ENCODE measurements around the gene FBXL12.
"Not testable (repeated sequence)": the region's sequence is repeated elsewhere in the genome, so short reads cannot be mapped to it uniquely, and the experiment has no call there.

The FBXL12 gene

GRCh38 chr19:9842834-9843625 is 24.2 kb upstream of the FBXL12 start:
- no peak for DNase-seq

GRCh38 chr19:9839415-9839814 is 20.5 kb upstream of the FBXL12 start:
- no peak for DNase-seq

- DNase-seq, result no peak
Observed at GRCh38 chr19:9838324-9838723, 19.4 kb upstream of the FBXL12 start.

DNA sequence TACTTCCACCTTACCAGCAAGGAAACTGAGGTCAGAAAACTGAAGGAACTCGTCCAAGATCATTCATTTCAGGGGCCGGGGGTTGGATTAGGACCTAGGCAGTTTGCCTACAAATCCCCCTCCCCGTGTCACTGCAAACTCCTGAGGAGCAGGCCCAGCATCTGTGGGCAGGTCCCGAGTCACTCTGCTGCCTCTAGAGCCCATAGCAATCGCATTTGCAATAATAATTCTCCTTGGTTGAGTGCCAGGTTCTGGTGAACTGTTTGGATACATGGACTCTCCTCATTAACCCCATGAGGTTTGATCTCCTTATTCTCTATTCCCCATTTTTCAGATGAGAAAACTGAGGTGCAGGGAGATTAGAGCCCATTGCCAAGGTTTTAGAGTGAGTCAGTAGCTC is 17.1 kb upstream of the FBXL12 start:
- no peak for DNase-seq

- DNase-seq, result no peak
Observed at GRCh38 chr19:9835507-9835949, 16.6 kb upstream of the FBXL12 start.

- DNase-seq, result peak; percentile 95
Observed at GRCh38 chr19:9834726-9835506, 16.0 kb upstream of the FBXL12 start, which contains the start of gene PIN1. Gene PIN1, plus strand, starts transcription at chr19:9835318. Its CDS starts 27 bp downstream, at chr19:9835345.

DNA sequence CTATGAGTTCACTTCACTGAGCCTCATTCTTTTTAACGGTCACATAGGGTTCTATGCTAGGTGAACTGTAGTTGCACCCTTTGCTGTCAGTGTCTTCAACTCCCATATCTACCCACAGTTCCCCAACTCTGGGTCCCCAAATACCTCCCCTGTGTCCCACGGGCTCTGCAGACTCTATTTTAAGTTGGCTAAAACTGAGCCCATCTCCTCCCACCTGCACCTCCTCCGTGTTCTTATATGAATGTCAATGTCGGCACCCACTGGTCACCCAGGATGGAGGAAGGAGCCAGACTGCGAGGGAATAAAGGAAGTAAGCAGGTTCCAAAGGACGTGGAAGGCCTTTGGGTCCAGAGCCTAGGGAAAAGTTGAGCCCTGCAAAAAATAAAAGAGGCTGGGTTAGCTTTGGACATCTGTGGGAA is 15.4 kb upstream of the FBXL12 start:
- no peak for DNase-seq

DNA sequence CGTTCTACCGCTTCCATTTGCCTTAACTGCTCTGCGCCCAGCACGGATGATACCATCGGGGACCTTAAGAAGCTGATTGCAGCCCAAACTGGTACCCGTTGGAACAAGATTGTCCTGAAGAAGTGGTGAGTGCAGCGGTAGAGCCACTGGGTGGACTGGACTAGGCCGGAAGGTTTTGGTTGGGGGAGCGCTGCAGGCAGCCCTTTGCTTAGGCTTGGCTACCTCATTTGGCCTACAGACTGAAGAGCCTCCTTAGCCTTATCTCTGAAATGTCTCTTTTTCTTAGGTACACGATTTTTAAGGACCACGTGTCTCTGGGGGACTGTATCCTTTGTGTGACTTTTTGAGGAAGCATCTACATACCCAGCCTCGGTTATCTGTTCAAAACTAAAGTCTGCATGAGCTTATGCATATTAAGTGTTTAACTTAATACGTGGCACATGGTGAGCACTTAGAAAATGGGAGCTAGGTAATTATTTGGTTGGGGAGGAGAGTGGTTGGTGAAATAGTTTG is 9.7 kb upstream of the FBXL12 start:
- no peak for DNase-seq

- DNase-seq, result peak; percentile 85
Observed at GRCh38 chr19:9827289-9828238, 8.7 kb upstream of the FBXL12 start, which contains the start of gene UBL5. Gene UBL5, plus strand, starts transcription at chr19:9827918. Its CDS starts 420 bp downstream, at chr19:9828338.

GRCh38 chr19:9823816-9824215 is 4.9 kb upstream of the FBXL12 start:
- no peak for DNase-seq

- not testable (repeated sequence) for DNase-seq
Observed at GRCh38 chr19:9820034-9820433, 1.2 kb upstream of the FBXL12 start.

GRCh38 chr19:9819596-9819909 is 674 bp upstream of the FBXL12 start:
- DNase-seq, result peak; percentile 73

DNA sequence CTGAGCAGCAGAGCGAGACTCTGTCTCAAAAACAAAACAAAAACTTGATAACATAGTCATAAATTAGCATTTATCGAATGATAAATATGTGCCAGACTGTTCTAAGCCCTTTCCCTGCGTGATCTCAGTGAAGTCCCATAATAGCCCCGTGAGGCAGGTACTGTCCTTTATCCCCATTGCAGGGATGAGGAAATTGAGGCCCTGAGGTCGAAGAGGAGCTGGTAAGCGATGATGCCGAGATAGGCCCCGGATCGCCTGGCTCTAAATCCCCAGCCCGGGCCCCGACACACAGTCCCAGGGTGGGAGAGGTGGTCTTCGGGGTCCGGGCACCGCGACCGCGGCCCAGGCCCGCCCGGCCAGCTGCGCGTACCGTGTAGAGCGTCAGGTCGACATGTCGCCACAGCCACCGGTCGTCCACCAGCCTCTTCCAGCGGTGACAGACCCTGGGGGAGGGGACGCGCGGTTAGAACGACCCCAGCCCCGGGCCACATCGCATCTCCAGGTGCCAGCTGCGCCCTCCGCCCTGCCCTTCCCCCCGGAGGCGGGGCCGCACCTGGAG is 625 bp downstream of the FBXL12 start:
- DNase-seq, result no peak

DNA sequence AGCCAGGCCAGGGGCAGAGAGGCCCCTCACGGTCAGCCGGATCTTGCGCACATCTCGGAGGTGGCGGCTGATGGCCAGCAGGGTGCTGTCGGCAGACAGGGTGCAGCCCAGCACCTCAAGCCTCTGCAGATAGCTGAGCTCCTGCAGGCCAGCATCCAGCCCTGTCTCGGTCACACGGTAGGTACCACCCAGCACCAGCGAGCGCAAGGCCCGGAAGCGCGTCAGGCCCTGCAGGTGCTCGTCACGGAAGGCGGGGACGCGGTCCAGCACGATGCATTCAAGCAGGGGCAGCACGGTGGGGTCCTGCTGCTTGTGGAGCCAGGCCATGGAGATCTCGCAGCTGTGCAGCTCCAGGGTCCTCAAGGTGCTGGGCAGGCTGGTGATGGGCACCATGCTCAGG is 7.7 kb downstream of the FBXL12 start:
- DNase-seq, result no peak

GRCh38 chr19:9808855-9809824 is 9.7 kb downstream of the FBXL12 start:
- DNase-seq, result no peak

DNA sequence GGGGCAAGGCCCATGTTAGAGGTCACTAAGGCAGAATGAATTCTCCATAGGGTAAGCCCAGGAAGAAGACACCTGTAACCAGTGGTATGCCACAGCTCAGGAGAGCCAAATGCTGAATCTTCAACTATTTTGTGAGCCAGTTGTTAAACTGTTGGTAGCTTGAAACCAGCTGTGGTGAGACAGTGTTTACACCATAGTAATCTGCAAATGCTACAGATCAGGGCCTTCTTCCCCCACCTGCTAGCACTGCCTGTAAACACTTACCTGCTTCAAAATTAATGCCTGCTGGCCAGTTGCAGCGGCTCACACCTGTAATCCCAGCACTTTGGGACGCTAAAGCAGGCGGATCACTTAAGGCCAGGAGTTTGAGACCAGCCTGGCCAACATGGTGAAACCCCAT is 12.1 kb downstream of the FBXL12 start:
- DNase-seq, result no peak

GRCh38 chr19:9801976-9802375 is 16.9 kb downstream of the FBXL12 start:
- DNase-seq, result no peak

DNA sequence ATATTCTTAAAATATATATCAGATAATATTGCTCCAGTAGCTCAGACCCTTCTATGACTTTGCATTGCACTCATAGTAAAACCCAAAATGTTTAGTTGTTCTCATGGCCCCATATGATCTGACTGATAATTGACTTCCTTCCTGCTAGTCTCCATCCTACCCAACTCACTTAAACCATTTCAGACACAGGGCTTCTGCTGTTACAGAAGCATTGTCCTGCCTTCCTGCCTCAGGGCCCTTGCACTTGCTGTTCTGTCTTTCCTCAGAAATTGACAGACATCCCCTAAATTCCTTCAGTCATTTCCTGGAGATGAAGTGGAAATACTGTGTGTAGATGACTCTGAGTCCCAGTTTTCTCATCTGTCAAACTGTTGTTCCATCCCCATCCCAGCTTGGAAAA is 19.7 kb downstream of the FBXL12 start:
- DNase-seq, result no peak

- no peak for DNase-seq
Observed at GRCh38 chr19:9797871-9798270, 21.0 kb downstream of the FBXL12 start.

- DNase-seq, result peak; percentile 47
Observed at GRCh38 chr19:9796113-9796773, 22.6 kb downstream of the FBXL12 start.

Measured in right kidney (tissue), 1 donor.